WTC11 (cell line): Measurements from ENCODE around the gene BCL2L12. TPM values are rescaled to one million over a fixed set of nuclear protein-coding genes. Genes with fewer than 3 reads are reported as not detected.

Experiments
- AR ChIP-seq: fragments of 250-450 bp; sonication (Bioruptor Pico); IDR thresholded peaks from 2 replicates; pipeline ENCODE4 v1.9.0; 2021; ENCODE audit warnings: mild to moderate bottlenecking
- ATF2 ChIP-seq: sonication (generic); formaldehyde crosslinking; IDR thresholded peaks from 2 replicates; pipeline ENCODE4 v1.8.1; 2022; ENCODE audit warnings: low read depth, missing genetic modification reagents, borderline replicate concordance
- ATF3 ChIP-seq: sonication (generic); formaldehyde crosslinking; conservative IDR thresholded peaks from 2 replicates; pipeline ENCODE4 v1.8.1; 2022; ENCODE audit warnings: mild to moderate bottlenecking, missing genetic modification reagents
- ATF6 ChIP-seq: sonication (generic); formaldehyde crosslinking; IDR thresholded peaks from 2 replicates; pipeline ENCODE4 v1.8.1; 2023; ENCODE audit warnings: mild to moderate bottlenecking, missing genetic modification reagents
- EMX1 ChIP-seq: fragments of 250-450 bp; sonication (Bioruptor Pico); IDR thresholded peaks from 2 replicates; pipeline ENCODE4 v1.8.0; 2021; ENCODE audit warnings: mild to moderate bottlenecking
- MXD4 ChIP-seq: fragments of 250-450 bp; sonication (Bioruptor Pico); IDR thresholded peaks from 2 replicates; pipeline ENCODE4 v1.8.0; 2021; ENCODE audit warnings: mild to moderate bottlenecking, moderate library complexity, borderline replicate concordance
- MYBL2 ChIP-seq: sonication (generic); formaldehyde crosslinking; IDR thresholded peaks from 2 replicates; pipeline ENCODE4 v1.8.1; 2023; ENCODE audit warnings: mild to moderate bottlenecking, moderate library complexity, missing genetic modification reagents
- NFYB ChIP-seq: sonication (generic); formaldehyde crosslinking; conservative IDR thresholded peaks from 2 replicates; pipeline ENCODE4 v1.8.0; 2022; ENCODE audit warnings: low read depth, missing genetic modification reagents
- NR2C2 ChIP-seq: sonication (generic); formaldehyde crosslinking; IDR thresholded peaks from 2 replicates; pipeline ENCODE4 v1.8.0; 2022; ENCODE audit warnings: mild to moderate bottlenecking, missing genetic modification reagents
- PRRX2 ChIP-seq: fragments of 250-450 bp; sonication (Bioruptor Pico); IDR thresholded peaks from 2 replicates; pipeline ENCODE4 v1.8.0; 2021; ENCODE audit warnings: mild to moderate bottlenecking
- SMAD3 ChIP-seq: sonication (generic); formaldehyde crosslinking; IDR thresholded peaks from 2 replicates; pipeline ENCODE4 v1.8.0; 2022; ENCODE audit warnings: missing genetic modification reagents, mild to moderate bottlenecking, borderline replicate concordance
- SOX15 ChIP-seq: fragments of 250-450 bp; sonication (Bioruptor Pico); IDR thresholded peaks from 2 replicates; pipeline ENCODE4 v1.9.0; 2021; ENCODE audit warnings: mild to moderate bottlenecking
- SP1 ChIP-seq: sonication (generic); formaldehyde crosslinking; conservative IDR thresholded peaks from 2 replicates; pipeline ENCODE4 v1.8.1; 2022; ENCODE audit warnings: missing genetic modification reagents
- STAT6 ChIP-seq: sonication (generic); formaldehyde crosslinking; conservative IDR thresholded peaks from 2 replicates; pipeline ENCODE4 v1.8.1; 2023; ENCODE audit warnings: mild to moderate bottlenecking, low read depth, missing genetic modification reagents, moderate library complexity
- TEAD4 ChIP-seq: sonication (generic); formaldehyde crosslinking; IDR thresholded peaks from 2 replicates; pipeline ENCODE4 v1.8.0; 2022; ENCODE audit warnings: mild to moderate bottlenecking, missing genetic modification reagents
- ZBTB43 ChIP-seq: sonication (generic); formaldehyde crosslinking; IDR thresholded peaks from 2 replicates; pipeline ENCODE4 v1.8.1; 2023; ENCODE audit warnings: mild to moderate bottlenecking, missing genetic modification reagents
- ZNF138 ChIP-seq: sonication (generic); formaldehyde crosslinking; conservative IDR thresholded peaks from 2 replicates; pipeline ENCODE4 v1.8.1; 2022; ENCODE audit warnings: mild to moderate bottlenecking, moderate library complexity, missing genetic modification reagents
- ZNF512 ChIP-seq: sonication (generic); formaldehyde crosslinking; IDR thresholded peaks from 2 replicates; pipeline ENCODE4 v1.8.1; 2022; ENCODE audit warnings: missing genetic modification reagents, borderline replicate concordance
- ZSCAN18 ChIP-seq: fragments of 250-450 bp; sonication (Bioruptor Pico); IDR thresholded peaks from 2 replicates; pipeline ENCODE4 v2.1.2; 2022; ENCODE audit warnings: mild to moderate bottlenecking, moderate library complexity
- total RNA-seq: library from RNA; stranded (reverse); gene quantifications from 3 replicates; pipeline ENCODE4 v1.2.3, GENCODE V29; 2021

The BCL2L12 gene
- total RNA-seq, 1 experiment from 2014 or later, result 146 TPM

- TF ChIP-seq SP1, result peak; percentile 100
- TF ChIP-seq TEAD4 (CRISPR knock-in tag), result no peak
- no peak for TF ChIP-seq ZNF512 (CRISPR knock-in tag)
- TF ChIP-seq NFYB (CRISPR knock-in tag), result no peak
- no peak for TF ChIP-seq ZNF138
- TF ChIP-seq STAT6, result no peak
- no peak for TF ChIP-seq AR (CRISPR knock-in tag)
- TF ChIP-seq PRRX2 (CRISPR knock-in tag), result no peak
- TF ChIP-seq MYBL2, result peak; percentile 78; the same call in 1 of the 2 replicates
- TF ChIP-seq ZBTB43, result no peak
- no peak for TF ChIP-seq EMX1 (CRISPR knock-in tag)
- TF ChIP-seq MXD4 (CRISPR knock-in tag), result no peak
- no peak for TF ChIP-seq ZSCAN18 (CRISPR knock-in tag)
- TF ChIP-seq ATF2, result no peak
- TF ChIP-seq SMAD3 (CRISPR knock-in tag), result peak; percentile 16; the same call in 1 of the 2 replicates
- no peak for TF ChIP-seq ATF6
- TF ChIP-seq ATF3 (CRISPR knock-in tag), result no peak
- TF ChIP-seq NR2C2 (CRISPR knock-in tag), result peak; percentile 96
- no peak for TF ChIP-seq SOX15
Observed at GRCh38 chr19:49641688-49642491, 23.8 kb upstream of the BCL2L12 start, which contains the start of gene SCAF1 (continued).
